Thyroid gland (tissue), 4 donors: ENCODE results near the gene MAN2C1.

ENCODE experiments used
- POLR2A ChIP-seq, 2 donors: fragments of 450-650 bp; IDR thresholded peaks; one replicate each; pipeline ENCODE4 v1.6.1; 2017; ENCODE audit warnings: antibody characterized with exemption in 2 of 2, mild to moderate bottlenecking in 2 of 2, moderate library complexity in 1 of 2
- TF ChIP-seq, protein P1 (sequence below), 6 experiments: fragments of 200-600 bp in 3 of 6; fragments of 450-650 bp in 3 of 6; sonication (generic) in 3 of 6; IDR thresholded peaks; one replicate each; pipeline ENCODE4 v1.5.1; 2016 to 2019; ENCODE audit warnings: antibody characterized with exemption in 6 of 6, mild to moderate bottlenecking in 2 of 6, inconsistent platforms in 1 of 6, moderate library complexity in 1 of 6

DNA sequence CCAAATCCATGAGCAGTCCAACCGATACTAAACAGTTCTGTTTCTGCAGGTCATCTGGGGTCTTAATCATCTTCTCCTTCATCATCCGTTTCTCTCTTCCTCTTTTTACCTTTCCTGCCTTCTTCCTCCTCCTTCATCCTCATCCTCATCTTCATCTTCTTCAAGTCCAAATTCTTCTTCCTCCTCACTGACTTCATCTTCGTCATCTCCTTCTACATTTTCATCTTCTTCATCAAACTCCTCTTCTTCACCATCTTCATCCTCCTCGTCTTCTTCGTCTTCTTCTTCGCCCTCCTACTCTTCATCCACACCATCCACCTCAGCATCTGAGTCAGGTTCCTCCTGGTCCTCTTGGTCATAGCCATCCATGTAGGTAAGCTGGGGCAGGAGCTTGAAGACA, 46.7 kb downstream of the MAN2C1 start:
- TF ChIP-seq, protein P1, sequence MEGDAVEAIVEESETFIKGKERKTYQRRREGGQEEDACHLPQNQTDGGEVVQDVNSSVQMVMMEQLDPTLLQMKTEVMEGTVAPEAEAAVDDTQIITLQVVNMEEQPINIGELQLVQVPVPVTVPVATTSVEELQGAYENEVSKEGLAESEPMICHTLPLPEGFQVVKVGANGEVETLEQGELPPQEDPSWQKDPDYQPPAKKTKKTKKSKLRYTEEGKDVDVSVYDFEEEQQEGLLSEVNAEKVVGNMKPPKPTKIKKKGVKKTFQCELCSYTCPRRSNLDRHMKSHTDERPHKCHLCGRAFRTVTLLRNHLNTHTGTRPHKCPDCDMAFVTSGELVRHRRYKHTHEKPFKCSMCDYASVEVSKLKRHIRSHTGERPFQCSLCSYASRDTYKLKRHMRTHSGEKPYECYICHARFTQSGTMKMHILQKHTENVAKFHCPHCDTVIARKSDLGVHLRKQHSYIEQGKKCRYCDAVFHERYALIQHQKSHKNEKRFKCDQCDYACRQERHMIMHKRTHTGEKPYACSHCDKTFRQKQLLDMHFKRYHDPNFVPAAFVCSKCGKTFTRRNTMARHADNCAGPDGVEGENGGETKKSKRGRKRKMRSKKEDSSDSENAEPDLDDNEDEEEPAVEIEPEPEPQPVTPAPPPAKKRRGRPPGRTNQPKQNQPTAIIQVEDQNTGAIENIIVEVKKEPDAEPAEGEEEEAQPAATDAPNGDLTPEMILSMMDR (IDR thresholded peaks at IDR 0.05), result no peak
- TF ChIP-seq POLR2A (IDR thresholded peaks at IDR 0.05), result no peak
